LNCaP clone FGC (cell line): ENCODE measurements around the gene MRPL46.

Experiments
- DNase-seq: peaks from one replicate; pipeline ENCODE4 v3.0.0-alpha.2; 2011; ENCODE audit warnings: low read depth
- H3K4me3 ChIP-seq: 2 replicates; pipeline ENCODE4 v1.5.1; 2011; ENCODE audit warnings: mild to moderate bottlenecking, low read depth, low read length, control low read depth
- CTCF ChIP-seq: IDR thresholded peaks from 2 replicates; pipeline ENCODE4 v1.5.1; 2012; ENCODE audit warnings: mild to moderate bottlenecking; ENCODE audit not compliant: control insufficient read depth, insufficient read depth; ENCODE audit errors: extremely low read depth

MRPL46 gene

GRCh38 chr15:88423331-88423730 lies 43.9 kb downstream of the MRPL46 start:
- TF ChIP-seq CTCF = no peak
- no peak for DNase-seq
- H3K4me3 ChIP-seq = no peak overlapping the region

GRCh38 chr15:88419830-88420229 lies 47.4 kb downstream of the MRPL46 start:
- no peak for DNase-seq
- H3K4me3 ChIP-seq = no peak overlapping the region
- no peak for TF ChIP-seq CTCF
